HG03469 (cell line): ENCODE results near the gene ARHGAP5.

Source experiments
- ATAC-seq: cut with Tn5 transposase; IDR thresholded peaks from one replicate; pipeline ENCODE4 v1.9.1; 2021; ENCODE audit warnings: mild to moderate bottlenecking, moderate library complexity, moderate number of reproducible peaks; ENCODE audit not compliant: unreplicated experiment

Gene ARHGAP5

GRCh38 chr14:32206552-32206951 lies 129.4 kb downstream of the ARHGAP5 start:
- no peak for ATAC-seq

DNA sequence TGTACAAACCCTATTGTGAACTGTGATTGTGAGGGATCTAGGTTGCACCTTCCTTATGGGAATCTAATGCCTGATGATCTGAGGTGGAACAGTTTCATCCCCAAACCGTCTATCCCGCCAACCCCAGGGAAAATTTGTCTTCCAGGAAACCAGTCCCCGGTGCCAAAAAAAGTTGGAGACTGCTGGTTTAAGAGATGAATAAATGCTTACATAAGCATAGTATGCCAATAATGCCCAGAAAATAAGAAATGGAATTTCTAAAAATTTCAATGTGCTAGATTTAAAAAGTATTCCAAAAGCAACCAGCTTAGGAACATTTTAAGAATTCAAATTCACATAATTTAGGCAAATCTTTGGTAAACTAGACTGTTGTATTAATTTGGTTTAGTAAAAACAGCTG lies 131.4 kb downstream of the ARHGAP5 start:
- ATAC-seq = no peak
